ENCODE measurements around the gene ZFYVE19. TPM values are rescaled to one million over a fixed set of nuclear protein-coding genes. Genes with fewer than 3 reads are reported as not detected.

Gene ZFYVE19
- total and polyA plus RNA-seq, 2 donors (not counting 1 experiment from before 2014, with no cell fraction given), result 14.1 to 21.3 TPM

DNA sequence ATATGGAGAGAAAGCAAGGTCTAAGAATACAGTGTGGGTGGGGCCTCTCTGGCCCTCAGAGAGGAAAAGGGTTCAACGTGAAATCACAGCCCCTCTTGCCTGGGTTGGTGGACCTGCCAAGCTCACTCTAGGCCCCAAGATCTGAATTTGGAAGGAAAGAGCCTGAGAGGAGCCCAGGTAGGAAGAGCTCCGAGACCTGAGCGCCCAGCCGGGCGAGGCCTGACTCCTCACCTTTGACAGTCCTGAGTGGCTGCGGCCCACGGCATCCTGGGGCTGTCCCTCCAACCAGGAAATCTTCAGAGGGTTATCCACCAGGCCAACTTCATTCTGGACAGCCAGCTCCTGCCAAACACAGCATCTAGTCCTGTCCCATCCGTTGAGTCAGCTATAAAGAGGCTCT is 33.4 kb upstream of the ZFYVE19 start:
- TF ChIP-seq, protein P1, sequence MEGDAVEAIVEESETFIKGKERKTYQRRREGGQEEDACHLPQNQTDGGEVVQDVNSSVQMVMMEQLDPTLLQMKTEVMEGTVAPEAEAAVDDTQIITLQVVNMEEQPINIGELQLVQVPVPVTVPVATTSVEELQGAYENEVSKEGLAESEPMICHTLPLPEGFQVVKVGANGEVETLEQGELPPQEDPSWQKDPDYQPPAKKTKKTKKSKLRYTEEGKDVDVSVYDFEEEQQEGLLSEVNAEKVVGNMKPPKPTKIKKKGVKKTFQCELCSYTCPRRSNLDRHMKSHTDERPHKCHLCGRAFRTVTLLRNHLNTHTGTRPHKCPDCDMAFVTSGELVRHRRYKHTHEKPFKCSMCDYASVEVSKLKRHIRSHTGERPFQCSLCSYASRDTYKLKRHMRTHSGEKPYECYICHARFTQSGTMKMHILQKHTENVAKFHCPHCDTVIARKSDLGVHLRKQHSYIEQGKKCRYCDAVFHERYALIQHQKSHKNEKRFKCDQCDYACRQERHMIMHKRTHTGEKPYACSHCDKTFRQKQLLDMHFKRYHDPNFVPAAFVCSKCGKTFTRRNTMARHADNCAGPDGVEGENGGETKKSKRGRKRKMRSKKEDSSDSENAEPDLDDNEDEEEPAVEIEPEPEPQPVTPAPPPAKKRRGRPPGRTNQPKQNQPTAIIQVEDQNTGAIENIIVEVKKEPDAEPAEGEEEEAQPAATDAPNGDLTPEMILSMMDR (conservative IDR thresholded peaks at IDR 0.05 in 1 of 2, IDR thresholded peaks at IDR 0.05 in 1 of 2; ENCODE audit: low read depth in 1 of 2, low read length in 2 of 2), result no peak
- no peak for TF ChIP-seq EZH2 (IDR thresholded peaks at IDR 0.05; ENCODE audit: low read length, missing control alignments)
- Histone ChIP-seq H2AFZ (ENCODE audit: low read length) (no peak overlapping the region), H3K36me3 (ENCODE audit: control insufficient read depth, insufficient read depth, low read length) (peaks cover 14% of the 10 kb centered on the region), H3K27ac (ENCODE audit: insufficient read depth, low read length) (no peak overlapping the region), H4K20me1 (ENCODE audit: control insufficient read depth, extremely low read depth, insufficient read depth, low read length) (no peaks in the 10 kb centered on the region), H3K9ac (ENCODE audit: insufficient read depth, low read length) (no peak overlapping the region), H3K79me2 (ENCODE audit: control insufficient read depth, insufficient read depth, low read length) (no peaks in the 10 kb centered on the region), H3K9me3 (ENCODE audit: control insufficient read depth, insufficient read depth, low read depth, low read length) (no peaks in the 10 kb centered on the region), H3K4me3 (replicated peaks in 1 of 4; ENCODE audit: control extremely low read depth in 1 of 4, insufficient read depth in 1 of 4, low read depth in 3 of 4, low read length in 4 of 4) (no peak overlapping the region), H3K4me1 (ENCODE audit: control insufficient read depth, extremely low read depth, insufficient read depth, low read length) (peaks cover 5% of the 10 kb centered on the region), H3K27me3 (ENCODE audit: control insufficient read depth, insufficient read depth, low read length) (no peaks in the 10 kb centered on the region), H3K4me2 (ENCODE audit: extremely low read depth, insufficient read depth, low read length) (no peak overlapping the region)
- no peak for DNase-seq (ENCODE audit: low read depth in 2 of 2)

DNA sequence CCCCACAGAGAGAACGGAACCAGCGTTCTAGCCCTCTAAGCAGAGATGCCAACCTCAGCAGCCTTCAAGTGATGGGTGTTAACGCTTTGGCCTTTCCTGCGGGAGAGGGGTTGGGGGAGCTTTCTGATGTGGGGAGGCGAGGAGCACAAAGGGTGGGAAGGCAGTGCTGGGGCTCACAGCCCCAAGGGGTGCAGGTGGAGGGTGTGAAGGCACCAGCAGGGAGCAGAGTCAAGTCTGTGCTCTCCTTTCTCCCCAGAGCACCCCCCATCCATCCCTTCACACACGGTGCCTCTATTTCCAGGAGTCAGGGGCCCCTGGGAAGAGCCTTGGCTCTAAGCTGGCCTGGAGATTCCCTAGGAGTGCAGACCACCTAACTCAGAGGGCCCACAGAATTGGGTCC is 33.0 kb upstream of the ZFYVE19 start:
- Histone ChIP-seq H3K27ac (ENCODE audit: insufficient read depth, low read length) (no peak overlapping the region), H3K4me1 (ENCODE audit: control insufficient read depth, extremely low read depth, insufficient read depth, low read length) (peaks cover 5% of the 10 kb centered on the region), H3K9ac (ENCODE audit: insufficient read depth, low read length) (no peak overlapping the region), H3K36me3 (ENCODE audit: control insufficient read depth, insufficient read depth, low read length) (peaks cover 14% of the 10 kb centered on the region), H3K4me2 (ENCODE audit: extremely low read depth, insufficient read depth, low read length) (no peak overlapping the region), H3K27me3 (ENCODE audit: control insufficient read depth, insufficient read depth, low read length) (no peaks in the 10 kb centered on the region), H4K20me1 (ENCODE audit: control insufficient read depth, extremely low read depth, insufficient read depth, low read length) (no peaks in the 10 kb centered on the region), H3K9me3 (ENCODE audit: control insufficient read depth, insufficient read depth, low read depth, low read length) (no peaks in the 10 kb centered on the region), H3K4me3 (replicated peaks in 1 of 4; ENCODE audit: control extremely low read depth in 1 of 4, insufficient read depth in 1 of 4, low read depth in 3 of 4, low read length in 4 of 4) (no peak overlapping the region), H3K79me2 (ENCODE audit: control insufficient read depth, insufficient read depth, low read length) (no peaks in the 10 kb centered on the region), H2AFZ (ENCODE audit: low read length) (no peak overlapping the region)
- no peak for DNase-seq (ENCODE audit: low read depth in 2 of 2)
- TF ChIP-seq EZH2 (IDR thresholded peaks at IDR 0.05; ENCODE audit: low read length, missing control alignments), result no peak
- TF ChIP-seq, protein P1 (conservative IDR thresholded peaks at IDR 0.05 in 1 of 2, IDR thresholded peaks at IDR 0.05 in 1 of 2; ENCODE audit: low read depth in 1 of 2, low read length in 2 of 2), result no peak

DNA sequence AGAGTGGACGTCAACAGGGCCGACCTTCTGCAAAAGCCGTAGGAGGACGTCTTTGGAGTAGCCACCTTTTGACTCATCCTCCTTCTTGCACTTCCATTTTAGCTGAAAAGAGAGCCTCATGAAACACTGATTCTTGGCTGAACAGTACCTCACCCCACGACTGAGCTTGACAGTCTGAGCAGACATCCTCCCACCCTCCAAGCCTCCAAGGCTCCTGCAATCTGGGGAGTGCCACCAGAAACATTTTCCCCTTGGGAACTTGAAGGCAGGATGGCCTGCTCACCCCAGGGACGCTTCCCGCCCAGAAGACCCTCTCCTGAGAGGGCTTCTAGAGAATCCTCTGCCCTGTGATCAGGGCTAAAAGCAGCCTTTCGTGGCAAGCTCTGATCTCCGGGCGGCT is 31.9 kb upstream of the ZFYVE19 start:
- Histone ChIP-seq H2AFZ (ENCODE audit: low read length) (no peak overlapping the region), H3K79me2 (ENCODE audit: control insufficient read depth, insufficient read depth, low read length) (no peaks in the 10 kb centered on the region), H3K27me3 (ENCODE audit: control insufficient read depth, insufficient read depth, low read length) (no peaks in the 10 kb centered on the region), H4K20me1 (ENCODE audit: control insufficient read depth, extremely low read depth, insufficient read depth, low read length) (no peaks in the 10 kb centered on the region), H3K9me3 (ENCODE audit: control insufficient read depth, insufficient read depth, low read depth, low read length) (no peaks in the 10 kb centered on the region), H3K4me2 (ENCODE audit: extremely low read depth, insufficient read depth, low read length) (no peak overlapping the region), H3K36me3 (ENCODE audit: control insufficient read depth, insufficient read depth, low read length) (peaks cover 16% of the 10 kb centered on the region), H3K4me1 (ENCODE audit: control insufficient read depth, extremely low read depth, insufficient read depth, low read length) (peaks cover 5% of the 10 kb centered on the region), H3K4me3 (replicated peaks in 1 of 4; ENCODE audit: control extremely low read depth in 1 of 4, insufficient read depth in 1 of 4, low read depth in 3 of 4, low read length in 4 of 4) (no peak overlapping the region), H3K27ac (ENCODE audit: insufficient read depth, low read length) (no peak overlapping the region), H3K9ac (ENCODE audit: insufficient read depth, low read length) (no peak overlapping the region)
- TF ChIP-seq, protein P1 (conservative IDR thresholded peaks at IDR 0.05 in 1 of 2, IDR thresholded peaks at IDR 0.05 in 1 of 2; ENCODE audit: low read depth in 1 of 2, low read length in 2 of 2), result no peak
- TF ChIP-seq EZH2 (IDR thresholded peaks at IDR 0.05; ENCODE audit: low read length, missing control alignments), result no peak
- DNase-seq (ENCODE audit: low read depth in 2 of 2), result no peak

Measured in fibroblast of lung (primary cell).